ENCODE results near the gene HIRA.

The HIRA gene

GRCh38 chr22:19291218-19291579, 140.3 kb downstream of the HIRA start:
- Histone ChIP-seq H3K4me3 (ENCODE audit: low read length) (peak overlapping the region; percentile 75), H3K9ac (ENCODE audit: low read length) (peak overlapping the region; percentile 41), H3K27me3 (ENCODE audit: control insufficient read depth, insufficient read depth, low read length) (peaks cover 29% of the 10 kb centered on the region), H3K9me3 (ENCODE audit: control insufficient read depth, low read depth, low read length) (no peaks in the 10 kb centered on the region), H3K4me1 (ENCODE audit: control insufficient read depth, low read depth, low read length) (peaks cover 22% of the 10 kb centered on the region), H3K36me3 (ENCODE audit: control insufficient read depth, low read depth, low read length) (no peaks in the 10 kb centered on the region), H3K27ac (ENCODE audit: low read length) (no peak overlapping the region)

- Histone ChIP-seq H3K9me3 (ENCODE audit: control insufficient read depth, low read depth, low read length) (no peaks in the 10 kb centered on the region), H3K27ac (ENCODE audit: low read length) (no peak overlapping the region), H3K9ac (ENCODE audit: low read length) (peak overlapping the region; percentile 41), H3K4me3 (ENCODE audit: low read length) (peak overlapping the region; percentile 75), H3K27me3 (ENCODE audit: control insufficient read depth, insufficient read depth, low read length) (peaks cover 29% of the 10 kb centered on the region), H3K4me1 (ENCODE audit: control insufficient read depth, low read depth, low read length) (peaks cover 28% of the 10 kb centered on the region), H3K36me3 (ENCODE audit: control insufficient read depth, low read depth, low read length) (no peaks in the 10 kb centered on the region)
Observed at GRCh38 chr22:19290400-19291217, 140.9 kb downstream of the HIRA start.

- Histone ChIP-seq H3K9me3 (ENCODE audit: control insufficient read depth, low read depth, low read length) (no peaks in the 10 kb centered on the region), H3K36me3 (ENCODE audit: control insufficient read depth, low read depth, low read length) (no peaks in the 10 kb centered on the region), H3K27ac (ENCODE audit: low read length) (no peak overlapping the region), H3K9ac (ENCODE audit: low read length) (no peak overlapping the region), H3K4me3 (ENCODE audit: low read length) (no peak overlapping the region), H3K27me3 (ENCODE audit: control insufficient read depth, insufficient read depth, low read length) (peaks cover 29% of the 10 kb centered on the region), H3K4me1 (ENCODE audit: control insufficient read depth, low read depth, low read length) (peaks cover 33% of the 10 kb centered on the region)
Observed at GRCh38 chr22:19289475-19290161, 141.9 kb downstream of the HIRA start.

- H3K9ac ChIP-seq (ENCODE audit: low read length): no peak overlapping the region
- peaks cover 33% of the 10 kb centered on the region for H3K4me1 ChIP-seq (ENCODE audit: control insufficient read depth, low read depth, low read length)
- no peaks in the 10 kb centered on the region for H3K9me3 ChIP-seq (ENCODE audit: control insufficient read depth, low read depth, low read length)
- H3K27me3 ChIP-seq (ENCODE audit: control insufficient read depth, insufficient read depth, low read length): peaks cover 27% of the 10 kb centered on the region
- no peak overlapping the region for H3K4me3 ChIP-seq (ENCODE audit: low read length)
- H3K36me3 ChIP-seq (ENCODE audit: control insufficient read depth, low read depth, low read length): no peaks in the 10 kb centered on the region
- no peak overlapping the region for H3K27ac ChIP-seq (ENCODE audit: low read length)
Observed at GRCh38 chr22:19287889-19288288, 143.6 kb downstream of the HIRA start.

- H3K27me3 ChIP-seq (ENCODE audit: control insufficient read depth, insufficient read depth, low read length): peaks cover 20% of the 10 kb centered on the region
- no peak overlapping the region for H3K27ac ChIP-seq (ENCODE audit: low read length)
Observed at GRCh38 chr22:19287076-19287707, 144.3 kb downstream of the HIRA start.

GRCh38 chr22:19285831-19286230, 145.7 kb downstream of the HIRA start:
- Histone ChIP-seq H3K27me3 (ENCODE audit: control insufficient read depth, insufficient read depth, low read length) (peaks cover 16% of the 10 kb centered on the region), H3K4me3 (ENCODE audit: low read length) (peak overlapping the region; percentile 0), H3K9me3 (ENCODE audit: control insufficient read depth, low read depth, low read length) (no peaks in the 10 kb centered on the region), H3K27ac (ENCODE audit: low read length) (no peak overlapping the region), H3K4me1 (ENCODE audit: control insufficient read depth, low read depth, low read length) (peaks cover 30% of the 10 kb centered on the region), H3K9ac (ENCODE audit: low read length) (no peak overlapping the region), H3K36me3 (ENCODE audit: control insufficient read depth, low read depth, low read length) (no peaks in the 10 kb centered on the region)

More at GRCh38 chr22:19287076-19287707, 144.3 kb downstream of the HIRA start:
- Histone ChIP-seq H3K4me3 (ENCODE audit: low read length) (no peak overlapping the region), H3K9me3 (ENCODE audit: control insufficient read depth, low read depth, low read length) (no peaks in the 10 kb centered on the region), H3K36me3 (ENCODE audit: control insufficient read depth, low read depth, low read length) (no peaks in the 10 kb centered on the region), H3K4me1 (ENCODE audit: control insufficient read depth, low read depth, low read length) (peaks cover 31% of the 10 kb centered on the region), H3K9ac (ENCODE audit: low read length) (no peak overlapping the region)
